Natural killer cell (primary cell): ENCODE measurements around the gene CEP68. TPM values are rescaled to one million over a fixed set of nuclear protein-coding genes. Genes with fewer than 3 reads are reported as not detected.

Experiments
- ATAC-seq, 3 donors: fragments of 150-1000 bp in 2 of 3; fragments of 200-7000 bp in 1 of 3; cut with Tn5 transposase; 1 replicate in 1 of 3; 2 replicates in 2 of 3; pipeline ENCODE4 v1.10.0; 2021; ENCODE audit warnings: mild to moderate bottlenecking in 2 of 3, moderate library complexity in 2 of 3
- DNase-seq, 2 donors: peaks; one replicate each; pipeline versions ENCODE4 v3.0.0 to v3.0.0-alpha.2; 2013 to 2021; ENCODE audit warnings: mixed read lengths in 1 of 2
- H3K27ac ChIP-seq: one replicate; pipeline ENCODE4 v1.5.1; 2013; ENCODE audit warnings: mild to moderate bottlenecking, low read length
- H3K27me3 ChIP-seq: one replicate; pipeline ENCODE4 v1.6.1; 2013; ENCODE audit warnings: low read length; ENCODE audit not compliant: control insufficient read depth, insufficient read depth
- H3K36me3 ChIP-seq: one replicate; pipeline ENCODE4 v1.6.1; 2013; ENCODE audit warnings: low read length; ENCODE audit not compliant: control insufficient read depth, insufficient read depth
- H3K4me1 ChIP-seq: one replicate; pipeline ENCODE4 v1.6.1; 2013; ENCODE audit warnings: low read length; ENCODE audit not compliant: control insufficient read depth, insufficient read depth
- H3K4me3 ChIP-seq: one replicate; pipeline ENCODE4 v1.5.1; 2013; ENCODE audit warnings: low read length
- H3K9me3 ChIP-seq: one replicate; pipeline ENCODE4 v1.6.1; 2013; ENCODE audit warnings: low read length; ENCODE audit not compliant: control insufficient read depth, insufficient read depth
- H3K27ac Mint-ChIP-seq, 2 donors: one replicate each; pipeline ENCODE4 v1.8.0; 2022; ENCODE audit warnings: mild to moderate bottlenecking in 2 of 2, mixed read lengths in 2 of 2, moderate library complexity in 1 of 2
- H3K27me3 Mint-ChIP-seq, 2 donors: one replicate each; pipeline ENCODE4 v1.8.0; 2022; ENCODE audit warnings: low read depth in 2 of 2, mixed read lengths in 2 of 2
- H3K36me3 Mint-ChIP-seq: one replicate; pipeline ENCODE4 v1.8.0; 2022; ENCODE audit warnings: mixed read lengths
- H3K4me1 Mint-ChIP-seq, 2 donors: one replicate each; pipeline ENCODE4 v1.8.0; 2022; ENCODE audit warnings: mixed read lengths in 2 of 2
- H3K4me3 Mint-ChIP-seq: one replicate; pipeline ENCODE4 v1.8.0; 2022; ENCODE audit warnings: mild to moderate bottlenecking, moderate library complexity, mixed read lengths
- H3K9me3 Mint-ChIP-seq, 2 donors: one replicate each; pipeline ENCODE4 v1.8.0; 2022; ENCODE audit warnings: mixed read lengths in 2 of 2
- CTCF ChIP-seq: fragments of 200-600 bp; IDR thresholded peaks from one replicate; pipeline ENCODE4 v1.8.0; 2022; ENCODE audit warnings: antibody characterized with exemption
- WGBS: methylation state at CpG from one replicate; pipeline ENCODE4 v1.1.7; 2013; ENCODE audit warnings: missing lambda C conversion rate; ENCODE audit not compliant: insufficient coverage; 5-methylcytosine and 5-hydroxymethylcytosine counted together
- intact Hi-C: fragments of 100-400 bp; cut with micrococcal nuclease; formaldehyde crosslinking; loops from one replicate; pipeline ENCODE4 v1.14.2; 2022
- total RNA-seq, 4 donors: library from RNA; stranded (reverse); fragments of 120-200 nt in 1 of 4; gene quantifications; one replicate each; pipeline versions ENCODE4 v1.2.3 to v1.2.4, GENCODE V29; 2013 to 2022

Gene CEP68
- total RNA-seq, 3 donors from 2014 or later (not counting 1 experiment from before 2014, with no cell fraction given), result 5.6 to 8.3 (median 5.8) TPM

- H3K36me3 ChIP-seq, result peaks cover 30% of the 10 kb centered on the region
- intact Hi-C loops, result no loop called here
- no peaks in the 10 kb centered on the region for H3K36me3 Mint-ChIP-seq
Measured at GRCh38 chr2:65072181-65072970, 16.2 kb downstream of the CEP68 start.

GRCh38 chr2:65073879-65074565 is 17.8 kb downstream of the CEP68 start:
- DNase-seq, result no peak
- no peak overlapping the region for H3K4me3 Mint-ChIP-seq
- H3K27me3 Mint-ChIP-seq, result no peaks in the 10 kb centered on the region
- H3K36me3 Mint-ChIP-seq, result no peaks in the 10 kb centered on the region
- H3K4me1 ChIP-seq, result peaks cover 4% of the 10 kb centered on the region
- TF ChIP-seq CTCF, result no peak
- H3K27ac ChIP-seq, result no peak overlapping the region
- H3K9me3 Mint-ChIP-seq, result no peaks in the 10 kb centered on the region
- 90% methylated on average over 9 of the region's 12 CpGs for WGBS
- no peaks in the 10 kb centered on the region for H3K9me3 ChIP-seq
- intact Hi-C loops, result no loop called here
- ATAC-seq, result no peak
- H3K4me3 ChIP-seq, result no peak overlapping the region
- peaks cover 41% of the 10 kb centered on the region for H3K36me3 ChIP-seq
- peak overlapping the region in 1 of 2 donors; percentile 15 for H3K27ac Mint-ChIP-seq
- H3K4me1 Mint-ChIP-seq, result peaks cover 0 to 8% of the 10 kb centered on the region in 2 donors
- H3K27me3 ChIP-seq, result no peaks in the 10 kb centered on the region

More at GRCh38 chr2:65072181-65072970, 16.2 kb downstream of the CEP68 start:
- Mint-ChIP-seq H3K4me3 (no peak overlapping the region), H3K9me3 (no peaks in the 10 kb centered on the region), H3K27me3 (no peaks in the 10 kb centered on the region), H3K4me1 (peaks cover 13 to 20% of the 10 kb centered on the region in 2 donors), H3K27ac (peak overlapping the region; percentile 14 to 22)
- no peak for ATAC-seq
- H3K27me3 ChIP-seq, result no peaks in the 10 kb centered on the region
- WGBS, result 90% methylated on average over 20 of the region's 20 CpGs
- H3K9me3 ChIP-seq, result no peaks in the 10 kb centered on the region
- H3K4me1 ChIP-seq, result peaks cover 15% of the 10 kb centered on the region
- H3K4me3 ChIP-seq, result no peak overlapping the region
- no peak overlapping the region for H3K27ac ChIP-seq
- no peak for TF ChIP-seq CTCF
- DNase-seq, result no peak

GRCh38 chr2:65075176-65075575 is 19.0 kb downstream of the CEP68 start:
- Histone ChIP-seq H3K27me3 (no peaks in the 10 kb centered on the region), H3K4me1 (no peaks in the 10 kb centered on the region), H3K4me3 (no peak overlapping the region), H3K9me3 (no peaks in the 10 kb centered on the region), H3K27ac (no peak overlapping the region), H3K36me3 (peaks cover 44% of the 10 kb centered on the region)
- ATAC-seq (no peak), DNase-seq (no peak)
- intact Hi-C loops, result no loop called here
- Mint-ChIP-seq H3K27me3 (no peaks in the 10 kb centered on the region), H3K4me3 (no peak overlapping the region), H3K27ac (peak overlapping the region in 1 of 2 donors; percentile 23), H3K9me3 (no peaks in the 10 kb centered on the region), H3K36me3 (no peaks in the 10 kb centered on the region), H3K4me1 (peaks cover 0 to 8% of the 10 kb centered on the region in 2 donors)
- 97% methylated on average over 9 of the region's 9 CpGs for WGBS
- no peak for TF ChIP-seq CTCF
